ENCODE data around the gene PRAC1.

PRAC1 gene

DNA sequence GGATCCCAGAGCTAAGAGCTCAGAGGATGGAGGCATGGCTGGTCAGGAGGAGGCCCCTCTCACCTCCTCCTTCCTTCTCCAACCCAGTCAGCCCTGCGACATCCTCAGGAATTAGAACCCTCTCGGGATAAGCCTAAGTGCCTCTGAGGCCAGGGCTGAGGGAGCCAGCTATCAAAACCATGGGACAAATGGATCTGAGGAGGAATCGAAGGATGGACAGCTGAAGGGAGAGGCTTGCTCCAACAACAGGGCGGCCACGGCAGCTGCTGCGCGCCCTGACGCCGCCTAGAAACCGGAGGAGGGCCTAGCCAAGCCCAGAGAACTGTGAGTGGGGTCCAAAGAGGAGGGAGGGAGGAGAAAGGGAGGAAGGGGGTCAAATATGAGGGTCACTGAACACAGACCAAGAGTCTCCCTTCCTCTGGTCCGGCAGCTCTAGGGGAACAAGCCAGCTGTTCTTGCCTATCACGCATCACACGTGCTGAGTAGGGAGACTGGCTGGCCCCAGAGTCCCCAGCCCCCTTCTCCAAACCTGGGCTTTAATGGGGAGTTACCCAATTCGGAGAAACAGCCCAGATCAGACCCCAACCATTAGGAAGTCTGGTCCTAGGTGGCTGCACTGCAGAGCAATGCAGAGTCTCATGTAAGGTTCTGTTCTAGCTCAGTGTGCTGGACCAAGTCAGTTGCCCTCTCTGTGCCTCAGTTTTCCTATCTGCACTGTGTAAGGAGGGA is 12.2 kb upstream of the PRAC1 start:
- TF ChIP-seq, protein P1, sequence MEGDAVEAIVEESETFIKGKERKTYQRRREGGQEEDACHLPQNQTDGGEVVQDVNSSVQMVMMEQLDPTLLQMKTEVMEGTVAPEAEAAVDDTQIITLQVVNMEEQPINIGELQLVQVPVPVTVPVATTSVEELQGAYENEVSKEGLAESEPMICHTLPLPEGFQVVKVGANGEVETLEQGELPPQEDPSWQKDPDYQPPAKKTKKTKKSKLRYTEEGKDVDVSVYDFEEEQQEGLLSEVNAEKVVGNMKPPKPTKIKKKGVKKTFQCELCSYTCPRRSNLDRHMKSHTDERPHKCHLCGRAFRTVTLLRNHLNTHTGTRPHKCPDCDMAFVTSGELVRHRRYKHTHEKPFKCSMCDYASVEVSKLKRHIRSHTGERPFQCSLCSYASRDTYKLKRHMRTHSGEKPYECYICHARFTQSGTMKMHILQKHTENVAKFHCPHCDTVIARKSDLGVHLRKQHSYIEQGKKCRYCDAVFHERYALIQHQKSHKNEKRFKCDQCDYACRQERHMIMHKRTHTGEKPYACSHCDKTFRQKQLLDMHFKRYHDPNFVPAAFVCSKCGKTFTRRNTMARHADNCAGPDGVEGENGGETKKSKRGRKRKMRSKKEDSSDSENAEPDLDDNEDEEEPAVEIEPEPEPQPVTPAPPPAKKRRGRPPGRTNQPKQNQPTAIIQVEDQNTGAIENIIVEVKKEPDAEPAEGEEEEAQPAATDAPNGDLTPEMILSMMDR (IDR thresholded peaks at IDR 0.05; ENCODE audit: poor library complexity, severe bottlenecking): no peak
- no peak overlapping the region for H3K4me3 ChIP-seq (ENCODE audit: severe bottlenecking)
- no peaks in the 10 kb centered on the region for H3K4me1 ChIP-seq (ENCODE audit: insufficient read depth, poor library complexity, severe bottlenecking)
- DNase-seq (ENCODE audit: low spot score) (peak; percentile 24), ATAC-seq (ENCODE audit: low read depth) (no peak)
- no peak overlapping the region for H3K27ac ChIP-seq (ENCODE audit: poor library complexity, severe bottlenecking)
- no peaks in the 10 kb centered on the region for H3K36me3 ChIP-seq (ENCODE audit: low read depth)
- H3K9me3 ChIP-seq (ENCODE audit: severe bottlenecking): no peaks in the 10 kb centered on the region
- H3K27me3 ChIP-seq (ENCODE audit: insufficient read depth, poor library complexity, severe bottlenecking): peaks cover 98% of the 10 kb centered on the region

DNA sequence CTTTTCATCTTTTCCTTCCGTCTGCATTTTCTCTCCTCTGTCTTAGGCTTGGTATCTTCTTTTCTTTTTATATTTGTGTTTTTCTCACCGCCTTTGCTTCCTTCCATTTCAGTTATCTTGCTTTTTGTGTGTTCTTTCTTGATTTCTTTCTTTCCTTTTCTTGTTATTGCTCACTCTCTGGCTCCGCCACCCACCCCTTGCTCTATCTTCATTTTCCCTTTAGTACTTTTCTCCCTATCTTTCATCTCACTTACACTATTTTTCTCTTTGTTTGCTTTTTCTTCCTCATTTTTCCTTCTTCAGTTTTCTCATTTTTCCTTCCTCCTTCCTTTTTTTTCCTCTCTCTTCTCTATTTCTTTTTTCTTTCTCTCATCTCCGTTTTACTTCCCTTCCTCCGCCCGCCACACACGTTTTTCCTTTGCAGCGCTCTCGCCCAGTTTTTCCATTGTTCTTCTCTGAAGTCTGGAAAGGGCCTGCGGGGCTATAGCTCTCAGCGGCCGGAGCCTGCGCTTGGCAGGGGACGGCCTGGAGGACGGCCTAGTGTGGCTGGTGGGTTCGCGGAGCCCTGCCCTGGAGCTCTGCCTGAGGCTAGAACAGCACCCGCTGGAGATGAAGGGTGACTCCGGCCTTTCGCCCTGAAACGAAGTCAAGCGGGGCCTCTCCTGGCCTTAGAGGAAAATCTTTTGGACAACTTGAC is 11.5 kb upstream of the PRAC1 start:
- Histone ChIP-seq H3K27me3 (ENCODE audit: insufficient read depth, poor library complexity, severe bottlenecking) (peaks cover 96% of the 10 kb centered on the region), H3K4me3 (ENCODE audit: severe bottlenecking) (no peak overlapping the region), H3K9me3 (ENCODE audit: severe bottlenecking) (no peaks in the 10 kb centered on the region), H3K36me3 (ENCODE audit: low read depth) (no peaks in the 10 kb centered on the region), H3K4me1 (ENCODE audit: insufficient read depth, poor library complexity, severe bottlenecking) (no peaks in the 10 kb centered on the region), H3K27ac (ENCODE audit: poor library complexity, severe bottlenecking) (no peak overlapping the region)
- ATAC-seq (ENCODE audit: low read depth) (no peak), DNase-seq (ENCODE audit: low spot score) (no peak)
- TF ChIP-seq, protein P1 (IDR thresholded peaks at IDR 0.05; ENCODE audit: poor library complexity, severe bottlenecking): no peak

DNA sequence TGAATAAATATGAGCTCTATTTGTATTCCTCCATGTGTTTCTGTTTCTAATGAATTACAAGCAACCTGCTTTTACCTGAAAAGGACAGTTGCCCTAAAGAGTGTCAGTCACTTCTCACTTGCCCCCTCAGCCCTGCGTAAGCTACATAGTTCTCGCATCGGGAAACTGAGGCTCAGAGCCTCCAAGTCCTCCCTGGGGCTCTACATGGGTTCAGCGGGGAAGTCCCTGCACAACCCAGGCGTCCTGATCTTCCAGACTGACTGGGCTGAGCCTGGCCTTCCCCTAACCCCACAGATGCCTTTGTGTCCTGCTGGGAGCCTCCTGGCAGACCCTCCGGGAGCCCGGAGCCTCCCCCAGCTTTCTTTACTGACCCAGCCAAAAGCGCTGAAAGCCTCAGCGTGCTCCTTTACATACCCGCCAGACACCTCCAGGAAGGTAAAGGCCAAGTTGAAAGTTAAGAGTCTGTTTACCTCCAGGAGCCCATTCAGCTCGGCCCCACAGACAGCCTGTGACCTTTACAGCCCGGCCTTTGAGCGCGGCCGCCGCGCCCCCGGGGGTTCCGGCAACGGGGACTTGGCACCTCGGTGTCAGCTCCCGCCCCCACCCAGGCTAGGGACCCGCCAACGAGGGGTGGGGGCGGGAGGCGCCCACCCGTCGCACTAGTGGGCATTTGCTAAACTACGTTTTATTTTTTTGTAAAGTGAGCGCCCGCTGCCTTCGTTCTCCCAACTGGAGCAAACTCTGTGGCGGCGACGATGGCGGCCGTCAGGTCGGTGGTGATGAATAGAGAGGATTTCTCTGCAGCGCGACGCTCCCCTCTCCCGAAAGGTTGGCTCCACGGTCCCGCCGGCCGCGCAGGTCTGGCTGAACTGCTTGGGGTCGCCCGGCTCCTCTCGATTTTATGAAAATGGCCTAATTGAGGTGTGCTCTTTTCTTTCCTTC is 10.6 kb upstream of the PRAC1 start:
- Histone ChIP-seq H3K9me3 (ENCODE audit: severe bottlenecking) (no peaks in the 10 kb centered on the region), H3K27me3 (ENCODE audit: insufficient read depth, poor library complexity, severe bottlenecking) (peaks cover 96% of the 10 kb centered on the region), H3K36me3 (ENCODE audit: low read depth) (no peaks in the 10 kb centered on the region), H3K27ac (ENCODE audit: poor library complexity, severe bottlenecking) (no peak overlapping the region), H3K4me3 (ENCODE audit: severe bottlenecking) (no peak overlapping the region), H3K4me1 (ENCODE audit: insufficient read depth, poor library complexity, severe bottlenecking) (no peaks in the 10 kb centered on the region)
- DNase-seq (ENCODE audit: low spot score) (peak; percentile 67), ATAC-seq (ENCODE audit: low read depth) (no peak)
- TF ChIP-seq, protein P1 (IDR thresholded peaks at IDR 0.05; ENCODE audit: poor library complexity, severe bottlenecking): no peak

DNA sequence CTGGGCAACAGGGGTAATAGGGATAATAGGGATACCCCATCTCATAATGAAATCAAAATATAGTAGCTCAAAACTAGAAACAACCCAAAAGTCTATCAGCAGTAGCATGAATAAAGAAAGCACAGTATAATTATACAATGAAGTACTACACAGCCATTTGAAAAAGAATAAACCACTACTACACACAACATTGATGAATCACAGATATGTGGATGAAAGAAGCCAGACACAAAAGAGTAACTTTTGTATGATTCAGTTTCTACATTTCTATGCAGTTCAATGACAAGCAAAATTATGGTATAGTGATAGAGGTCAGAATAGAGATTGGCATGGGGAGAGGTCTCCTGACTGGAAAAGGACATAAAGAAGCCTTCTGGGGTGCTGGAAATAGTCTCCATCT is 9.0 kb upstream of the PRAC1 start:
- DNase-seq (ENCODE audit: low spot score) (no peak), ATAC-seq (ENCODE audit: low read depth) (no peak)
- peaks cover 96% of the 10 kb centered on the region for H3K27me3 ChIP-seq (ENCODE audit: insufficient read depth, poor library complexity, severe bottlenecking)

More for the DNA sequence above, 9.0 kb upstream of the PRAC1 start:
- no peak overlapping the region for H3K4me3 ChIP-seq (ENCODE audit: severe bottlenecking)
- no peak overlapping the region for H3K27ac ChIP-seq (ENCODE audit: poor library complexity, severe bottlenecking)
- no peaks in the 10 kb centered on the region for H3K9me3 ChIP-seq (ENCODE audit: severe bottlenecking)
- H3K4me1 ChIP-seq (ENCODE audit: insufficient read depth, poor library complexity, severe bottlenecking): no peaks in the 10 kb centered on the region
- TF ChIP-seq, protein P1 (IDR thresholded peaks at IDR 0.05; ENCODE audit: poor library complexity, severe bottlenecking): no peak
- no peaks in the 10 kb centered on the region for H3K36me3 ChIP-seq (ENCODE audit: low read depth)
